HepG2 (cell line): ENCODE data around the gene KLF3. TPM values are rescaled to one million over a fixed set of nuclear protein-coding genes. Genes with fewer than 3 reads are reported as not detected.
A peak's percentile ranks its signal among the peaks of the same experiment; 100 is the strongest.

Experiments
- ATAC-seq: fragments of 200-7000 bp; cut with Tn5 transposase; 3 replicates; pipeline ENCODE4 v1.9.1; 2020; ENCODE audit warnings: mild to moderate bottlenecking, moderate library complexity
- BruUV-seq: library from RNA; stranded (reverse); fragments of 400-500 nt; replicated peaks from 2 replicates; lab custom pipeline; 2021; lab: Mats Ljungman, UMichigan
- CTCF ChIA-PET: fragments of 300-600 bp; formaldehyde crosslinking; extraction: SDS; loops from one replicate; lab custom pipeline; 2021; ENCODE audit warnings: low total read pairs, inconsistent platforms, low intra/inter-chr PET ratio; lab: Yijun Ruan, JAX
- POLR2A ChIA-PET: fragments of 350-600 bp; sonication (Branson Sonifier 250); formaldehyde crosslinking; loops from one replicate; lab custom pipeline; 2020; ENCODE audit warnings: antibody characterized with exemption, inconsistent platforms; lab: Yijun Ruan, JAX
- DNase-seq: peaks from one replicate; pipeline ENCODE4 v3.0.0-alpha.2; 2015; ENCODE audit warnings: low spot score
- FAIRE-seq: peaks from 3 replicates; lab custom pipeline; 2011; peaks lifted over from hg19 to GRCh38; lab: Jason Lieb, UNC
- H2AFZ ChIP-seq: one replicate; pipeline ENCODE4 v1.6.1; 2011; ENCODE audit warnings: low read length, inconsistent platforms
- H3K27ac ChIP-seq: fragments of 300-600 bp; 3 replicates; pipeline ENCODE4 v1.8.0; 2011; ENCODE audit warnings: mixed run types, mild to moderate bottlenecking, mixed read lengths, low read length, inconsistent platforms; ENCODE audit not compliant: insufficient read depth; ENCODE audit errors: extremely low read length
- H3K27me3 ChIP-seq, 2 experiments: fragments of 200-600 bp in 1 of 2; 2 replicates in 1 of 2; 3 replicates in 1 of 2; pipeline versions ENCODE4 v1.6.0 to v1.8.0; 2011; ENCODE audit warnings: low read length in 2 of 2, mild to moderate bottlenecking in 2 of 2, moderate library complexity in 2 of 2, inconsistent platforms in 1 of 2; ENCODE audit not compliant: insufficient read depth in 2 of 2, control insufficient read depth in 1 of 2
- H3K36me3 ChIP-seq, 2 experiments: fragments of 200-600 bp in 1 of 2; replicated peaks in 1 of 2; 2 replicates in 1 of 2; 3 replicates in 1 of 2; pipeline versions ENCODE4 v1.5.1 to v1.8.0; 2011; ENCODE audit warnings: low read length in 2 of 2, inconsistent platforms in 1 of 2; ENCODE audit not compliant: insufficient read depth in 2 of 2, control insufficient read depth in 1 of 2
- H3K4me1 ChIP-seq: 2 replicates; pipeline ENCODE4 v1.5.1; 2012; ENCODE audit warnings: low read length, inconsistent platforms; ENCODE audit not compliant: insufficient read depth
- H3K4me2 ChIP-seq: 2 replicates; pipeline ENCODE4 v1.6.0; 2011; ENCODE audit warnings: low read depth, low read length, inconsistent platforms
- H3K4me3 ChIP-seq, 3 experiments: fragments of 200-600 bp in 1 of 3; sonication (generic), shearing (Covaris generic) in 1 of 3; replicated peaks in 1 of 3; 2 replicates each; pipeline ENCODE4 v1.5.1; 2011 to 2016; ENCODE audit warnings: low read length in 3 of 3, inconsistent platforms in 2 of 3, low read depth in 2 of 3, mild to moderate bottlenecking in 2 of 3, control low read depth in 1 of 3, mixed read lengths in 1 of 3; ENCODE audit not compliant: insufficient read depth in 1 of 3
- H3K79me2 ChIP-seq: one replicate; pipeline ENCODE4 v1.6.1; 2011; ENCODE audit warnings: low read length, inconsistent platforms; ENCODE audit not compliant: insufficient read depth
- H3K9ac ChIP-seq: 2 replicates; pipeline ENCODE4 v1.6.0; 2011; ENCODE audit warnings: mild to moderate bottlenecking, low read depth, low read length, inconsistent platforms; ENCODE audit not compliant: insufficient read depth
- H3K9me3 ChIP-seq: 2 replicates; pipeline ENCODE4 v1.5.1; 2012; ENCODE audit warnings: mild to moderate bottlenecking, low read length
- H4K20me1 ChIP-seq: 2 replicates; pipeline ENCODE4 v1.6.0; 2011; ENCODE audit warnings: inconsistent platforms, mild to moderate bottlenecking, low read length, moderate library complexity; ENCODE audit not compliant: insufficient read depth
- BRD4 ChIP-seq: sonication (generic); formaldehyde crosslinking; IDR thresholded peaks from 2 replicates; pipeline ENCODE4 v1.4.0; 2020; ENCODE audit warnings: missing genetic modification reagents
- DR1 ChIP-seq: sonication (generic); formaldehyde crosslinking; IDR thresholded peaks from 2 replicates; pipeline ENCODE4 v1.8.0; 2021; ENCODE audit warnings: mild to moderate bottlenecking, missing genetic modification reagents, inconsistent platforms
- KLF12 ChIP-seq: sonication (generic); formaldehyde crosslinking; IDR thresholded peaks from 2 replicates; pipeline ENCODE4 v1.4.0; 2020; ENCODE audit warnings: missing genetic modification reagents, borderline replicate concordance
- NONO ChIP-seq, 2 experiments: fragments of 450-650 bp in 1 of 2; sonication (generic) in 1 of 2; formaldehyde crosslinking in 1 of 2; IDR thresholded peaks in 1 of 2; conservative IDR thresholded peaks in 1 of 2; 2 replicates each; pipeline versions ENCODE4 v1.6.1 to v1.8.0; 2017 to 2022; ENCODE audit warnings: mild to moderate bottlenecking in 1 of 2, missing genetic modification reagents in 1 of 2, moderate library complexity in 1 of 2
- RBFOX2 ChIP-seq: fragments of 200-400 bp; formaldehyde crosslinking; IDR thresholded peaks from 2 replicates; pipeline ENCODE4 v1.6.1; 2017; ENCODE audit warnings: low read depth, mild to moderate bottlenecking, low read length
- SATB2 ChIP-seq: sonication (generic); formaldehyde crosslinking; IDR thresholded peaks from 2 replicates; pipeline ENCODE4 v1.5.0; 2020; ENCODE audit warnings: missing genetic modification reagents
- ZNF33A ChIP-seq: sonication (generic); formaldehyde crosslinking; IDR thresholded peaks from 2 replicates; pipeline ENCODE4 v1.5.1; 2020; ENCODE audit warnings: missing genetic modification reagents, mild to moderate bottlenecking, moderate library complexity, borderline replicate concordance
- ZNF619 ChIP-seq: sonication (generic); formaldehyde crosslinking; IDR thresholded peaks from 2 replicates; pipeline ENCODE4 v1.4.0; 2020; ENCODE audit warnings: mild to moderate bottlenecking, missing genetic modification reagents
- ZNF672 ChIP-seq: sonication (generic); formaldehyde crosslinking; IDR thresholded peaks from 2 replicates; pipeline ENCODE4 v1.8.1; 2022; ENCODE audit warnings: missing genetic modification reagents
- ZNF687 ChIP-seq: sonication (generic); formaldehyde crosslinking; IDR thresholded peaks from 2 replicates; pipeline ENCODE4 v1.5.1; 2020; ENCODE audit warnings: mild to moderate bottlenecking, missing genetic modification reagents, moderate library complexity
- WGBS: methylation state at CpG from one replicate; pipeline ENCODE4 v1.1.6; 2017; ENCODE audit warnings: low lambda C conversion rate; 5-methylcytosine and 5-hydroxymethylcytosine counted together
- in situ Hi-C: cut with HindIII; loops from 2 replicates; pipeline ENCODE4 v1.10.0; 2017; ENCODE audit warnings: low pct_unique_long_range_greater_than_20kb; ENCODE audit not compliant: extremely low pct_ligation_motif_present
- intact Hi-C: fragments of 100-400 bp; cut with micrococcal nuclease; formaldehyde crosslinking; loops from one replicate; pipeline ENCODE4 v1.10.0; 2022; ENCODE audit not compliant: unreplicated experiment
- polyA plus RNA-seq, 8 experiments: library from polyadenylated mRNA; depleted of rRNA in 3 of 8; stranded (reverse) in 7 of 8; unstranded in 1 of 8; fragments of >200 nt; fragmentation: Illumina TruSeq in 4 of 8; extraction: Trizol in 4 of 8; gene quantifications; 2 replicates each; pipeline versions ENCODE4 v1.2.1 to v1.2.3, GENCODE V29; 2011 to 2016; ENCODE audit warnings: low read depth in 4 of 8, missing spikeins in 1 of 8, mixed read lengths in 1 of 8; ENCODE audit not compliant: insufficient read depth in 1 of 8
- total RNA-seq, 5 experiments: library from RNA; depleted of rRNA; stranded (reverse); fragments of >200 nt; fragmentation: Illumina TruSeq; extraction: Trizol; gene quantifications; 2 replicates each; pipeline ENCODE4 v1.2.3, GENCODE V29; 2016; ENCODE audit warnings: low read depth in 1 of 5

KLF3 gene
- total and polyA plus RNA-seq, 2 of the 13 experiments (the other 11 are each of a cell fraction or from before 2014, with no cell fraction given), result 29.1 to 37.8 TPM

GRCh38 chr4:38666766-38667084 is 2.7 kb downstream of the KLF3 start:
- Histone ChIP-seq H3K4me3 (peak overlapping the region; percentile 77 to 99 (median 90); a peak in 5 of 6 replicates), H3K9ac (peak overlapping the region; percentile 95), H3K27ac (peak overlapping the region; percentile 96), H4K20me1 (peaks cover 15% of the 10 kb centered on the region), H3K9me3 (no peaks in the 10 kb centered on the region), H3K36me3 (peaks cover 0 to 1% of the 10 kb centered on the region in 2 experiments; a peak in 3 of 5 replicates), H3K27me3 (no peaks in the 10 kb centered on the region; a peak in 1 of 5 replicates), H3K79me2 (peaks cover 83% of the 10 kb centered on the region), H2AFZ (no peak overlapping the region), H3K4me1 (peaks cover 49% of the 10 kb centered on the region), H3K4me2 (peak overlapping the region; percentile 96)
- DNase-seq, result no peak
- POLR2A ChIA-PET, result interaction anchor here (1.0 to 1.8 kb wide), 6 partner anchors 217 to 534 kb away, joined by 4 to 9 read pairs (median 5); no protein-coding TSS in a partner anchor
- TF ChIP-seq ZNF33A (CRISPR knock-in tag) (0 out of 2 replicates have a peak, but pooled peaks have one; percentile 41), ZNF687 (CRISPR knock-in tag) (no peak), ZNF672 (CRISPR knock-in tag) (no peak), ZNF619 (CRISPR knock-in tag) (no peak), KLF12 (CRISPR knock-in tag) (0 out of 2 replicates have a peak, but pooled peaks have one; percentile 21), NONO (IDR thresholded peaks at IDR 0.05) (no peak), NONO (CRISPR knock-in tag; conservative IDR thresholded peaks at IDR 0.05) (0 out of 2 replicates have a peak, but pooled peaks have one; percentile 3), BRD4 (CRISPR knock-in tag) (0 out of 2 replicates have a peak, but pooled peaks have one; percentile 14), SATB2 (0 out of 2 replicates have a peak, but pooled peaks have one; percentile 19), DR1 (CRISPR knock-in tag) (0 out of 2 replicates have a peak, but pooled peaks have one; percentile 25), RBFOX2 (peak; percentile 68)
- 0% methylated on average over 1 of the region's 1 CpG for WGBS
- TSS peak; percentile 76 for BruUV-seq
- CTCF ChIA-PET, result no interaction called here
- intact Hi-C loops, result loop anchor here (5.0 to 10.0 kb wide), 3 partner anchors 378 to 982 kb away; partner anchors contain the start of gene RELL1
- FAIRE-seq, result no peak
- in situ Hi-C loops, result no loop called here
- ATAC-seq, result peak; percentile 5; the same call in 2 of the 3 replicates
